Kidney (tissue), 14 donors: Measurements from ENCODE around the gene NR4A1. TPM values are rescaled to one million over a fixed set of nuclear protein-coding genes. Genes with fewer than 3 reads are reported as not detected.

Experiments
- DNase-seq, 5 donors: peaks; one replicate each; pipeline ENCODE4 v3.0.0-alpha.2; 2013 to 2020
- FAIRE-seq: peaks from 2 replicates; lab custom pipeline; 2012; peaks lifted over from hg19 to GRCh38; lab: Jason Lieb, UNC
- H3K27ac ChIP-seq, 2 donors: one replicate each; pipeline ENCODE4 v1.7.0; 2013; ENCODE audit warnings: low read depth in 2 of 2, low read length in 2 of 2, inconsistent platforms in 1 of 2
- H3K27me3 ChIP-seq: one replicate; pipeline ENCODE4 v1.7.1; 2013; ENCODE audit warnings: low read length, inconsistent platforms; ENCODE audit not compliant: control insufficient read depth, insufficient read depth
- H3K36me3 ChIP-seq, 3 donors: one replicate each; pipeline versions ENCODE4 v1.7.0 to v1.7.1; 2013; ENCODE audit warnings: low read length in 3 of 3, control low read depth in 1 of 3, inconsistent platforms in 1 of 3; ENCODE audit not compliant: insufficient read depth in 3 of 3, control insufficient read depth in 2 of 3
- H3K4me1 ChIP-seq, 3 donors: one replicate each; pipeline versions ENCODE4 v1.7.0 to v1.7.1; 2013; ENCODE audit warnings: low read length in 3 of 3, inconsistent platforms in 1 of 3, low read depth in 1 of 3; ENCODE audit not compliant: control insufficient read depth in 2 of 3, insufficient read depth in 2 of 3
- H3K4me3 ChIP-seq, 3 donors: one replicate each; pipeline versions ENCODE4 v1.7.0 to v1.8.1; 2013; ENCODE audit warnings: low read length in 3 of 3, control low read depth in 1 of 3, inconsistent platforms in 1 of 3
- H3K9ac ChIP-seq, 3 donors: one replicate each; pipeline versions ENCODE4 v1.7.0 to v1.7.1; 2013; ENCODE audit warnings: low read length in 3 of 3, control low read depth in 1 of 3, inconsistent platforms in 1 of 3
- H3K9me3 ChIP-seq, 3 donors: one replicate each; pipeline versions ENCODE4 v1.7.0 to v1.7.1; 2013; ENCODE audit warnings: low read length in 3 of 3, control low read depth in 1 of 3, inconsistent platforms in 1 of 3; ENCODE audit not compliant: control insufficient read depth in 2 of 3, insufficient read depth in 1 of 3
- CTCF ChIP-seq: IDR thresholded peaks from 3 replicates; pipeline ENCODE4 v1.5.1; 2012; ENCODE audit warnings: mild to moderate bottlenecking, moderate library complexity, borderline replicate concordance; ENCODE audit not compliant: insufficient read depth; ENCODE audit errors: extremely low read depth
- intact Hi-C: fragments of 100-400 bp; cut with DNase I; formaldehyde crosslinking; loops from one replicate; pipeline ENCODE4 v1.11.1; 2022
- polyA plus RNA-seq: library from polyadenylated mRNA; stranded (reverse); fragments of 350-450 nt; fragmentation: Illumina TruSeq; extraction: RNeasy Lipid Tissue Mini Kit (QIAGEN cat#74804); gene quantifications from one replicate; pipeline ENCODE4 v1.2.3, GENCODE V29; 2014; ENCODE audit warnings: low read depth, low replicate concordance; ENCODE audit not compliant: insufficient read depth
- total RNA-seq: library from RNA; stranded (reverse); fragmentation: NEBNext Ultra II Directional; extraction: Animal tissue kit (Norgen Biotek cat#: 25700); gene quantifications from one replicate; pipeline ENCODE4 v1.2.1, GENCODE V29; 2021
- donor health status: control.
- donor health status: control.
- donor health status: control.
- donor health status: control.
- donor health status: control.
- donor health status: DM: yes; HTN: yes; CAD: no.
- donor health status: Normal renal cell carcinoma (clear cell type).

NR4A1 gene
- total and polyA plus RNA-seq, 2 donors from 2014 or later, result 37.2 to 54.1 TPM

GRCh38 chr12:52038447-52038846 is 12.8 kb upstream of the NR4A1 start:
- Histone ChIP-seq H3K27ac (peak overlapping the region in 1 of 2 donors; percentile 33), H3K36me3 (no peaks in the 10 kb centered on the region), H3K9me3 (no peaks in the 10 kb centered on the region), H3K9ac (peak overlapping the region in 1 of 3 donors; percentile 28), H3K4me3 (peak overlapping the region in 2 of 3 donors; percentile 23 to 56), H3K4me1 (peaks cover 0 to 24% (median 20%) of the 10 kb centered on the region in 3 donors), H3K27me3 (no peaks in the 10 kb centered on the region)
- no peak for FAIRE-seq
- no peak for DNase-seq
- intact Hi-C loops, result no loop called here
- TF ChIP-seq CTCF, result no peak

- H3K9ac ChIP-seq, result peak overlapping the region in 1 of 3 donors; percentile 3
Measured at GRCh38 chr12:52041035-52041434, 10.2 kb upstream of the NR4A1 start.

GRCh38 chr12:52041695-52042123 is 9.5 kb upstream of the NR4A1 start:
- no peak for FAIRE-seq
- H3K27ac ChIP-seq, result no peak overlapping the region

More at GRCh38 chr12:52041035-52041434, 10.2 kb upstream of the NR4A1 start:
- TF ChIP-seq CTCF, result no peak
- Histone ChIP-seq H3K36me3 (no peaks in the 10 kb centered on the region), H3K4me3 (no peak overlapping the region), H3K27me3 (no peaks in the 10 kb centered on the region), H3K27ac (no peak overlapping the region), H3K9me3 (no peaks in the 10 kb centered on the region), H3K4me1 (peaks cover 0 to 34% (median 11%) of the 10 kb centered on the region in 3 donors)
- FAIRE-seq (no peak), DNase-seq (no peak)
- intact Hi-C loops, result no loop called here

More at GRCh38 chr12:52041695-52042123, 9.5 kb upstream of the NR4A1 start:
- intact Hi-C loops, result no loop called here
- peaks cover 0 to 28% (median 4%) of the 10 kb centered on the region in 3 donors for H3K4me1 ChIP-seq
- H3K27me3 ChIP-seq, result no peaks in the 10 kb centered on the region
- no peaks in the 10 kb centered on the region for H3K36me3 ChIP-seq
- no peak for DNase-seq
- H3K4me3 ChIP-seq, result no peak overlapping the region
- no peak overlapping the region for H3K9ac ChIP-seq
- no peaks in the 10 kb centered on the region for H3K9me3 ChIP-seq
- TF ChIP-seq CTCF, result no peak
